Measurements from ENCODE around the gene SIPA1L2.

The SIPA1L2 gene, protein sequence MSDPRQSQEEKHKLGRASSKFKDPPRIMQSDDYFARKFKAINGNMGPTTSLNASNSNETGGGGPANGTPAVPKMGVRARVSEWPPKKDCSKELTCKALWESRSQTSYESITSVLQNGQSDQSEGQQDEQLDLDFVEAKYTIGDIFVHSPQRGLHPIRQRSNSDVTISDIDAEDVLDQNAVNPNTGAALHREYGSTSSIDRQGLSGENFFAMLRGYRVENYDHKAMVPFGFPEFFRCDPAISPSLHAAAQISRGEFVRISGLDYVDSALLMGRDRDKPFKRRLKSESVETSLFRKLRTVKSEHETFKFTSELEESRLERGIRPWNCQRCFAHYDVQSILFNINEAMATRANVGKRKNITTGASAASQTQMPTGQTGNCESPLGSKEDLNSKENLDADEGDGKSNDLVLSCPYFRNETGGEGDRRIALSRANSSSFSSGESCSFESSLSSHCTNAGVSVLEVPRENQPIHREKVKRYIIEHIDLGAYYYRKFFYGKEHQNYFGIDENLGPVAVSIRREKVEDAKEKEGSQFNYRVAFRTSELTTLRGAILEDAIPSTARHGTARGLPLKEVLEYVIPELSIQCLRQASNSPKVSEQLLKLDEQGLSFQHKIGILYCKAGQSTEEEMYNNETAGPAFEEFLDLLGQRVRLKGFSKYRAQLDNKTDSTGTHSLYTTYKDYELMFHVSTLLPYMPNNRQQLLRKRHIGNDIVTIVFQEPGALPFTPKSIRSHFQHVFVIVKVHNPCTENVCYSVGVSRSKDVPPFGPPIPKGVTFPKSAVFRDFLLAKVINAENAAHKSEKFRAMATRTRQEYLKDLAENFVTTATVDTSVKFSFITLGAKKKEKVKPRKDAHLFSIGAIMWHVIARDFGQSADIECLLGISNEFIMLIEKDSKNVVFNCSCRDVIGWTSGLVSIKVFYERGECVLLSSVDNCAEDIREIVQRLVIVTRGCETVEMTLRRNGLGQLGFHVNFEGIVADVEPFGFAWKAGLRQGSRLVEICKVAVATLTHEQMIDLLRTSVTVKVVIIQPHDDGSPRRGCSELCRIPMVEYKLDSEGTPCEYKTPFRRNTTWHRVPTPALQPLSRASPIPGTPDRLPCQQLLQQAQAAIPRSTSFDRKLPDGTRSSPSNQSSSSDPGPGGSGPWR (N-terminal part only)

GRCh38 chr1:232630047-232630893 is at the start of gene SIPA1L2:
Gene SIPA1L2, minus strand, starts transcription at chr1:232630133. Its CDS starts 114,794 bp downstream, at chr1:232515339.
- DNase-seq: peak; percentile 51 to 98 (median 90)

DNA sequence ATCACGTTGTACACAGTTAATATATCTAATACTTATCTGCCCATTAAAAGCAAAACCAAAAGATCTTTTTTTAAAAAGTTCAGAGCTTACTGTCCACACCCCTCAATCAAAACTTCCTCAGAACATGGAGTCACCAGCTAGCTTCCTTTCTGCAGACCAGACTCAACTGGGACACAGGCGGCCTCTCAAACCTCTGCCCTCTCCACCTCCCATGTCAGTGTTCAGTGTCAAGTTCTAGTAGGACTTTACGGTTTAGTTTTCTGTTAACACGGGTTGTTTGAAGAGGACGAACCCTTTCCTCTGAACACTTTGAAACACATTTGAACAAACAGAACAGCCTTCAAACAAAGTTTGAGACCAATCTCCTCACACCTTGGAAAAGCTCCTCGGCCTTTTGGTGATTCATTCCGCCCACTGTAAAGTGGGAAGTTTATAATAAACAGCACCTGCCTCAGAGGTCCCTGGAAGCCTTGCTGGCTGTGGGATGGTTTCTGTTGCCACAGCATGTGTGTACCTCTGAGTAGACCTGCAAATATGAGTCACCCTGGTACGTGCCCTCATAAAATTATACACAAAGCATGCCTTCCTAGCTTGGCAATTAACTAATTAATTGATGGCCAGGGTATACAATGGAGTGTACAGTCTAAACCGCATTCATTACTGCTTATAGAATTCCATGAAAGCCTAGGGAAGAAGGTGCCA is 48.4 kb upstream of the SIPA1L2 start:
- DNase-seq: no peak

DNA sequence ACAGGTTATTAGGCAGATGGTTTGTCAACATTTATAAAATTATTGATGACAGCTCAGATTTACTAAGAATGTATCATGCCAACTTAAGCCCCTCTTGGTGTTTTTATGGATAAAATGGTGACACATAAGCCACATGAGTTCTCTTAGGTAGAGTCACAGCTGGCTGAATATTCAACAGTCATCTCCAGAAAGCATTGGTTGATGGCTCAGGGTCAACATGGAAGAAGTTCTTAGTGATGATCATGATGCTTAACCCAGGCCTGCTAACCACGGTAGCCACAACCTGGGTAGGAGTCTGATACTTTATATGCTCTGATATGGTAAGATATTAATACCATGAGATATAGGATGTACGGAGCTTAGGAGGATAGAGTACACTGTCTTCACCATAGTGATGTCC is 46.4 kb upstream of the SIPA1L2 start:
- no peak for DNase-seq

DNA sequence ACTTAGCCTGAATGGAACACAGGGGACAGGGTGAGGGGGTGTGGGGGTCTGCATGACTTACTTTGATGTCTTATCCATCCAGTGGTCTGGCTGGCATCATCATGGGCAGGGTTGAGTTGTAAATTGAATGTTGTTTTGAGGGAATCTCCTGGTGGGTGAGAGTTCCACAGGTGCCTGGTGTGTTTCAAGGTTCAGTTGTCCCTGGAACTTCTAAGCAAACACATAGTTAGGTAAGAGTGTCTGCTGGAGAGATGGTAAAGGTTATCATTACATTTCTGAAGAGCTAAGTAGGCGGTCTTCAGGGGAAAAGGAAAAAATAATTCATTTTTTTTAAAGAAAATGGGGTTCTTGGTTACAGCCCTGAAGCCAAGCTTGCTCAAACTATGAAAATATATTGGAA is 46.0 kb upstream of the SIPA1L2 start:
- DNase-seq: no peak

GRCh38 chr1:232675260-232675659 is 45.3 kb upstream of the SIPA1L2 start:
- DNase-seq: peak in 5 of 51 donors; percentile 1 to 10 (median 2)

DNA sequence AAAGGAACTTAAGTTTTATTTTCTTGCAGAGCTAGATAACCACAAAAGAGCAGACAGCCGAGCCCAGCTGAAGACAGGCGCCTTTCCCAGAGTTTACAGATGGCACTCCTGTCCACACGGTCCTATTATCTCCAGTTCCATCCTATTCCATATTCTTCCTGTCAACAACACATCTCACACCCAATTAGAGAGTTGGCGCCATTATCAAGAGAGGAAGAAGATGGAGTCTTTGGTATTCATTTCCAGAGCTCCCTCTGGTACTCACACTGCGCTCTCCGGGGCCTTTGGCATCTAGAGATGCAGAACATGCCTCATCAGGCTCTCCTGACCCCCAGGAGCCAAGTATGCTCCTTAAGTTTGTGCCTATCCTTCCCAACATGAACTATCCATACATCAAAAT is 43.3 kb upstream of the SIPA1L2 start:
- DNase-seq: no peak

- DNase-seq: no peak
These were observed 40.2 kb upstream of the SIPA1L2 start for GRCh38 chr1:232669981-232670747.

- DNase-seq: no peak
These were observed 37.8 kb upstream of the SIPA1L2 start for GRCh38 chr1:232667778-232668165.

GRCh38 chr1:232667094-232667777 is 37.3 kb upstream of the SIPA1L2 start:
- no peak for DNase-seq

DNA sequence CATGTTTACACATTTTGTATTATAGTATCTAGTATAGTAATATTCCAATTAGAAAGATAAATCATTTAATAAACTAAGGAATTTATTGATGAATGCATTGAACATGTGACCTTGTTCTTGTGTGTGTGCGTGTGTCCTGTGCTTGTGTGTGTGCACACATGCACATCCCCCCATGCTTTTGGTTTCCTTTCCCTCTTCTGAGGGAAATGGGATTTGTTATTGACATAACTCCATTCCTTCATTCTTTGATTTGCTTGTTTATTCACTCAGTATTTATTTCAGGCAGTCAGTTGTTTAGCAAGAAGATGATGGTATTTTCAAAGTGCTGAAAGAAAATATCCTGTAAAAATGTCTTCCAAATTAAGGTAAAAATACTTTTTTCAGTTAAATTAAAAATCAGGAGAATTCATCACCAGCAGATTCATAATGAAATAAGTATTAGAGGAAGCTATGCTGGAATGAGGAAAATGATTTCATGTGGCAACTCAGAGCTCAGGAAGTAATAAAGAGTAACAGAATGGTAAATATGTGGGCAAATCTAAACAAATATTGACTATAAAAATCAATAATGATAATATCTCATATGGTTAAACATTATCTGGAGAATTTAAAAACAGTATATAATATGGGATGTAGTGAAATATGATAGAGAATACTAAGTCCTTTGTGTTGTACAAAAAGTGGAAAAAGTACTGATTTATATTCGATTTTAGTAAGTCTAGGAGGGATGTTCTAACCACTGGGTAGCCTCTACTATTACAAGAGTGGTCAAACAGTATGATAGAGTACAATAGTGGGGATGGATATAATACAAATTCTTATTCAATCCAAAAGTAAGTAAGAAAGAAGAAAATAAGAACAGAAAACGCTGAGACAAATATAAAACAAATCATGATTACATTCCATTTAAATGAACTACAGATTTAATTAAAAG is 35.2 kb upstream of the SIPA1L2 start:
- DNase-seq: no peak

- no peak for DNase-seq
These were observed 33.0 kb upstream of the SIPA1L2 start for GRCh38 chr1:232662910-232663309.

DNA sequence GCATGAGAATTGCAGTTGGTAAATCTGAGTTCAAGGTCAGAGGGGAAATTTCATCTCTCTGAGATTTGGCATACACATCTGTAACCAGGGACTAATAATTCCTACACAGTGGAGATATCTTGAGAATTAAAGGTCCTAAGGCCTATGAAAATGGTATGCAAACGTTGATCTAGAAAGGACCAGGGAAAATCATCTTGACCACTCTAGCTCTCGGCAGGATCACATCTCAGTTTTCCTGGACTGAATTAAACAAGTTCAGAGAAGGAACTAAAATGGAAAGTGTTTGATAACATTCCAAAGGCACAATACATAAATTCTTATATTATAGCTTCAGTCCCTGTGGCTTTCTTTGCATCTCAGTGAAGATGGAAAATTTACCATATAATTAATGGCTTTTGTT is 28.5 kb upstream of the SIPA1L2 start:
- DNase-seq: no peak

GRCh38 chr1:232657426-232658005 is 27.6 kb upstream of the SIPA1L2 start:
- DNase-seq: no peak

- no peak for DNase-seq
These were observed 25.8 kb upstream of the SIPA1L2 start for GRCh38 chr1:232655746-232656085.

- DNase-seq: no peak
These were observed 25.3 kb upstream of the SIPA1L2 start for GRCh38 chr1:232655028-232655745.

- no peak for DNase-seq
These were observed 23.9 kb upstream of the SIPA1L2 start for GRCh38 chr1:232653789-232654188.

DNA sequence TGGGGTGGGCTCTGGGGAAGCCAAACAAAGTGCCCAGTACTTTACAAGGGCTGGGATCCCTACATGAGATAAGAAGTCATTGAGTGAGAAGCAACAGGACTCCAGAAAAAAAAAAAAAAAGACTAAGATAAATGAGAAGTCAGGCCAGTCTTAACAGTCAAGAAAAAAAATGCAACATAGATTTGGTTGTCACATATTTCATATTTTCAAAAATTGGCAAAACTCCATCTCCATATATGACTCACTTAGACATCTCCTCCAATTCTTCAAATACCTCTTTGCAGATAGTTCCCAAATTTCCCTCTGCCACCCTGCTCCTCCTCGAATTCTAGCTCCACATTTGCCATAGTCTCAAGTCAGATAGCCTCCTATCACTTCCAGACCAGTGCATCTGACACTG is 20.9 kb upstream of the SIPA1L2 start:
- no peak for DNase-seq

All from hypothalamus (tissue), 51 donors.